Stimulated activated CD4-positive, alpha-beta T cell treated with anti-CD3 and anti-CD28 coated beads, Interleukin-2, amount 100 ng/mL, for 4 hours (primary cell): ENCODE data around the gene ARHGEF28.

ENCODE experiments used
- DNase-seq: peaks from one replicate; pipeline ENCODE4 v3.0.0-alpha.2; 2020; ENCODE audit warnings: low read depth

ARHGEF28 gene

GRCh38 chr5:73623901-73624404 is 2.0 kb upstream of the ARHGEF28 start:
- DNase-seq = no peak

DNA sequence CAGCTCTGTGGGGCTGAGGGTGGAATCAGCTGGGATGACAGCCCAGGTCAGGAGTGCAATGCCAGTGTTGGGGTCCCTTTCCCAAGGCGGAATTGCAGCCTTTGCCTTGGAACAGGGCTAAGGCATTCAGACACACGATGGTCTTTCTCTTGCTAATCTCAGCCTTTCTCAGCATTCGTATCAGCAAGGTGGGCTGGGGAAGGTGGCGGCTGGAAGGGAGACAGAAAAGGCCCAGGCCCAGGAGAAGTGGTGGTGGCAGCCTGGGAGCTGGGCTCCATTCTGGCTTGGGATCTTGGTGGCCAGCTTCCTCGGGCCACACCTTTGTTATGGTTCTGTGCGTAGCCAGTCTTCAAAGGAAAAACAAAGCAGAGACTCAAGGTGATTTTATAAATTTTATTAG is 1.1 kb upstream of the ARHGEF28 start:
- DNase-seq = no peak

- DNase-seq = no peak
Measured at GRCh38 chr5:73625372-73625943, 538 bp upstream of the ARHGEF28 start.

GRCh38 chr5:73626814-73627313 is 868 bp downstream of the ARHGEF28 start:
- no peak for DNase-seq

DNA sequence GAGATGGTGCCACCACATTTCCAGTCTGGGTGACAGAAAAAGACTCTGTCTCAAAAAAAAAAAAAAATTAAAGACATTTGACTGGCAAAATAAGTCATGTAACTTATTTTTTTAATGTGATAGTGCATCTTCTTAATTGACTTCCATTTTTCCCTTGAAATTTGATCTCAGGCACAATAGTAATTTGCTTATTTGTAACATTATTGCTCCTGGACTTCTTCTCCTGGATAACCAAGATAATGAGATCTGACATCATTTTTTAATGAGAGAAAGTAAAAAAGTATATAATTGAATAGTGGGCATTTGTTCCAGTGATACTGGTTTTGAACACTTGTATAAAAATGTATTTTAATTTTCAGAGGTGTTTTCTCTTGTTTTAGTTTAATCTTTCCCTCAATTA is 3.5 kb downstream of the ARHGEF28 start:
- no peak for DNase-seq

DNA sequence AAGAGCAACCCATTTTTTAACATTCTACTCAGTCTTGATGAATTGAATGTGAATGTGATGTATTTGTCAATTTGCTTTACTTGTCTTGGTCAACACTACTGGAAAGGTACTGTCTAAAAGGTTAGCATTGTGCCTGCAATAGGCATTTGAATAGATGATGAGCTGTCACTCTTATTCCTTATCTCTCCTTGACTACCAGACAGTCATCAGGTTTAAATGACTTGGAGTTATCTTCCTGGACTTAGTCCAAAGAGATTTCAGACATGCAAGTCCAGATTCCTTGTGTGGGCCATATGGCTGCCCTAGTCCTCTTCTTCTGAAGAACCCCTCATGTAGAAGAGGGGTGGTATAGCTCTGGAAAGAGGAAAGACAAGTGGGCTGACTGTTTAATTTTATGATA is 4.8 kb downstream of the ARHGEF28 start:
- no peak for DNase-seq

DNA sequence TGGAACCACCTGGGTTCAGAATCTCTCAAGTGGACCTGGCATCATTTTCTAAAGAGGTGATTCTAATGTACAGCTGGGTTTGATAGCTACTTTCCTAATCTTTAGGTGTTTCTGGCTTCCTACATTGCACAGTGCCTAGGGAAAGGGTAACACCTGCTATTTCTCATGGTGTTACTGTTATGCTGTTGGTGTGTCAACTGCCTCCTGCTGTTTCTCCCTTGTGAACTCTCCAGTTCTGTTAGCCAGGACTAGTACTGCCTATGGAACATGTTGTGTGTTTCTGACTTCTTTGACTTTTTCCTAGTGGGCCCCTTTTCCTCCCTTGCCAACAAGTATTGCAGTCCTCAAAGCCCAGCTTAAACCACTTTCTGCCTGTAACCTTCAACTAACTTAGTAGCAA is 5.5 kb downstream of the ARHGEF28 start:
- no peak for DNase-seq

- DNase-seq = no peak
Measured at GRCh38 chr5:73633060-73633459, 7.1 kb downstream of the ARHGEF28 start.

DNA sequence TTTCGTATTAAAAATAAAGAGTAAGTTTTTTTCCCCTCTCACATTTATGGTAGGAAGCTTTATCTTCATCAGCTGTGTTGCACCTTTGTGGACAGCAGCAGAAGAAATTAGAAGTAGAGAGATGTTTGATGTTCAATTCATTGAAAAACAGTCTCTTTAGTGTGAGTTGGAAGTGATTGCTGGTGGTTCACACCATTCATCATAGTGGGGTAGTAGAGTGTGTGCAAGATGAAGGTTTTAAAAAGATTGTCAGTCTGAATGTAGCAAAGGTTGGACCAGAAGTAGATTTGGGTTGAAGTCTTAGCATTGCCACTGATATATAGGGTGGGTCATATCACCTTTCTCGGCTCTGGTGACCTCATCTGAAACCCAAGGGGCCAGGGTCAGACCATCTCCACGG is 10.4 kb downstream of the ARHGEF28 start:
- no peak for DNase-seq

GRCh38 chr5:73637565-73637964 is 11.6 kb downstream of the ARHGEF28 start:
- DNase-seq = no peak

DNA sequence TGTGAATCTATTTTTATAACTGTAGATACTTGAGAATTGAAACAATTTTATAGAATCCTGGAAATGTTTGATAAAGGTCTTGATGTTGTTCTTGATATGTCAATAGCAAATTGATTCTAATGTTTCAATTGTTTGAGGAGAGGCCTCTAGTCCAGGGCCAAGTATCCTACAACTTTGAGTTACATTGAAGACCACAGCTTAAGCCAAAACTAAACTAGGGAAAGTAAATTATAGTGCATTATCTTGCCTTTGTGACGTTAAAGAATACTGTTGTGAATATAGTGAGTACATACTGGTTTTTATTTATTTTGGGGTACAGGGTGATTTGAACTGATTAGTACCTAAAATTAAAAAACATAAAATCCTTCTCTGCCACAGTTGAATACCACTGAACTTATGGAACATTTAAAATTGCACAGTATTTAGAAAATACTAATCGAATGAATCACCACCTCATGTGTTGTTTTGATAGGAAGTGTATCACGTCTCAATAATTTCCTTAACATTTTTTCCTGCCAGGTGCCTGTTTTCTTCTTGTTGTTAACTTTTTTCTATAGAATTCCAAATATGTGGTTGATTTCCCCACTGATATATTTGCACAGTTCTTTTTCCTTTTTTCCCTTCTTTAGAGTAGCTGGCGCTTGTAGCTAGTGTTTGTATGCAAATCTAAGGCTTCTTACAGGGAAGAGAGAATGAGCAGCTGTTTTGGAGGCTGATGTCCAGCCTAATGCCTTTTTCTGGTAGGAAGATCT is 12.5 kb downstream of the ARHGEF28 start:
- DNase-seq = no peak

DNA sequence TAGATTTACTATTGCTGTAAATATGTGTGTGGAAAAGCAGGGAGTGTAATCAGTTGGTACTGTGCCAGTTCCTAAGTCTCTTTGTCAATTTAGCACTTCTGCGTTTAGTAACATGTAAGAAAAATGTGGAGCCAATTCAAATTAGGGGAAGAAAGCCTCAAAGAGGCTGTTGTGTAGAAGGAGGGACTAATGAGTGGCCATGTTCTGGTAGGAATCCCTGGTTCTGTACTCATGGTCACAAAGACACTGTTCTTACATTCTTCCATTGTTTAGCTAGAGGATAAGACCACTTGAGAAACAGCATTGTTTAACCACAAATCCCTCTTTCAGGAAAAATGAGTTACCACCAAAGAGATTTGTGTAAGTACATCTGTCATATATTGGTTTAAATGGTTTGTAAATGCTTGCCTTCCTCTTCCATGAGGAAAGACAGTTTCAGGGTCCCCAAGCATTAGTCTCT is 14.9 kb downstream of the ARHGEF28 start:
- no peak for DNase-seq

DNA sequence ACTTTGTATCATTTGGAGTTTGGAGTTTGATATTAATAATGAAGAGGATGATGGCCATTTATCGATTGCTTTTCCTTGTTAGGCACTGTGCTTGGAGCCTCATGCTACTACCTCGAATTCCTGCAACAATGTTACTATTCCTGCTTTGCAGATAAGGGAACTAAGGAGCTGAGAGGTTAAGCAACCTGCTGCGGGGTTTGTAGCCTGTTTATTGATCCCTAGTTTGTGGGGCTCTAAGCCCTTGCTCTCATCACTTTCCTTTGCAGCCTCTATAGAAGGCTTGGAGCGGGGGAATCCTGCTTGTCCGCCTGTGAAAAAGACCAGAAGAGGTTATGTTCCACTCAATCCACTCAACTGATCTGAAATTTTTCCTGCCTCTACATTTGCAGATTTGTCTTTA is 15.8 kb downstream of the ARHGEF28 start:
- DNase-seq = no peak

DNA sequence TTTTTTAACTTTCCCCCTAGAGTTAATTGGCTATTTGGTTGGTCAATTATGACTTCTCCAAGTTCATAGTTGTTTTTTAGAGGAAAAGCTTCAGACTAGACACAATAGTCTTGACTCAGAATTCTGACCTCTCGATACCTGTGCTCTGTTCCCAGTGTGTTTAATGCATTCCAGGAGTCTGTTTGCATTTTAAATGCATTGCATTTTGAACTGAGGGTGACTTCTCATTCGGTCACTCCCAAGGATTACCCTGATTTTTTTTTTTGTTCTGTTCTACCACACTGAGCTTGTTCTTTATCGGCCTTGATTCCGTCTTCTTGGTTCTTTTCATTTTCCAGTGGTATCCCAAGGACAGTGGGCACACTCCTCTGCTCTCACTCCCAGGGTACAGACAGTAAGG is 16.3 kb downstream of the ARHGEF28 start:
- DNase-seq = no peak

GRCh38 chr5:73644385-73644963 is 18.5 kb downstream of the ARHGEF28 start:
- no peak for DNase-seq

GRCh38 chr5:73647721-73648120 is 21.7 kb downstream of the ARHGEF28 start:
- no peak for DNase-seq

DNA sequence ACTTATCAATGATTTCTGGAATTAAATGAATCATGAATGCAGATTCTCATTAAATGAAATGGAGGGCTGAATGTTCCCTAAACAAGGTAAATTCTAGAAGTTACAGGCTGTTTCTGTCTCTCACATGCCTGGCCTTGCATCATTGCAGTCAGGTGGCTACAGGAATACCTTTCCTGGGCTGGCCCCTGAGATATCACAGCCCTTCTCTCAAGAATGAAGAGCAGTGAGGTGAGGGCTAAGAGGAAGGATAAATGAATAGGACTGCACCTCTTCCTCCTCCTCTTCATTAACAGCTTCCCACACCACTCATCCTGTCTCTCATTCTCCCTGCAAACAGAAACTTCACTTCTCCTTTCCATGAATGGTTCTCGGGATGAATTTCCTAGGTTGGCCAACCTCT is 22.5 kb downstream of the ARHGEF28 start:
- DNase-seq = no peak

- no peak for DNase-seq
Measured at GRCh38 chr5:73649926-73650325, 23.9 kb downstream of the ARHGEF28 start.

DNA sequence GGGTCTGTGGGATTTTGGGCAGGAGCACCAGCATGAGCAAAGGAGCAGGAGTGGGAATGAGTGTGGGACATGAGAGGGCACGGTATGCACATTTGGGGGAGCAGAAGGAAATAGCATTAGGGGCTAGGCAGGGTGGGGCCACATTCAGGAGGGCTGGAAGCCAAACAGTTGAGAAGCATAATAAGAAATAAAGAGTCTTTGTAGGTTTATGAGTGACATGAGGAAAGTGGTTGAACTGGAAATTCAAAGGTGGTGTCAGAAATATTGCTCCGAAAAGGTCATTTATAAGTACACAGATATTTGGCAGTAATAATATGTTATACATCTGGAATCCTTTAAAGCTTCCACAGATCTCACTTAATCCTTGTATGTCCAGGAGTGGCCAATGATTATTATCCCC is 26.4 kb downstream of the ARHGEF28 start:
- DNase-seq = no peak

GRCh38 chr5:73654171-73654811 is 28.3 kb downstream of the ARHGEF28 start:
- DNase-seq = no peak

- no peak for DNase-seq
Measured at GRCh38 chr5:73654819-73655318, 28.9 kb downstream of the ARHGEF28 start.

- no peak for DNase-seq
Measured at GRCh38 chr5:73655521-73656160, 29.6 kb downstream of the ARHGEF28 start.
